HL-60 (cell line): Measurements from ENCODE around the gene KIF22.
"Not testable (repeated sequence)": the region's sequence is repeated elsewhere in the genome, so short reads cannot be mapped to it uniquely, and the experiment has no call there.

ENCODE experiments used
- DNase-seq, 2 experiments: peaks; one replicate each; pipeline ENCODE4 v3.0.0-alpha.2; 2010 to 2020; ENCODE audit warnings: low read depth in 1 of 2, low spot score in 1 of 2
- H3K27ac ChIP-seq: fragments of 250-450 bp; sonication (Bioruptor Pico); replicated peaks from 2 replicates; pipeline ENCODE4 v1.5.1; 2020; ENCODE audit warnings: mild to moderate bottlenecking, moderate library complexity
- H3K27me3 ChIP-seq: fragments of 250-450 bp; sonication (Bioruptor Pico); 2 replicates; pipeline ENCODE4 v1.5.1; 2021; ENCODE audit warnings: mild to moderate bottlenecking, moderate library complexity; ENCODE audit not compliant: insufficient read depth, poor library complexity, severe bottlenecking
- H3K4me3 ChIP-seq: replicated peaks from 2 replicates; pipeline ENCODE4 v1.5.1; 2011; ENCODE audit warnings: mild to moderate bottlenecking, control low read depth, low read length; ENCODE audit not compliant: insufficient read depth
- GABPA ChIP-seq: IDR thresholded peaks from 2 replicates; pipeline ENCODE4 v1.6.1; 2012; ENCODE audit warnings: low read depth
- POLR2AphosphoS5 ChIP-seq: IDR thresholded peaks from 2 replicates; pipeline ENCODE4 v1.6.1; 2012; ENCODE audit warnings: low read depth
- SPI1 ChIP-seq: IDR thresholded peaks from 2 replicates; pipeline ENCODE4 v1.6.1; 2012; ENCODE audit warnings: low read depth, mild to moderate bottlenecking, borderline replicate concordance
- TF ChIP-seq, protein P1 (sequence below): IDR thresholded peaks from one replicate; pipeline ENCODE4 v1.5.1; 2011; ENCODE audit warnings: low read length, control low read depth, inconsistent platforms; ENCODE audit not compliant: insufficient read depth
- TF ChIP-seq, protein P2 (sequence below): IDR thresholded peaks from 2 replicates; pipeline ENCODE4 v1.6.1; 2012; ENCODE audit warnings: low read depth; ENCODE audit not compliant: insufficient replicate concordance

KIF22 gene

DNA sequence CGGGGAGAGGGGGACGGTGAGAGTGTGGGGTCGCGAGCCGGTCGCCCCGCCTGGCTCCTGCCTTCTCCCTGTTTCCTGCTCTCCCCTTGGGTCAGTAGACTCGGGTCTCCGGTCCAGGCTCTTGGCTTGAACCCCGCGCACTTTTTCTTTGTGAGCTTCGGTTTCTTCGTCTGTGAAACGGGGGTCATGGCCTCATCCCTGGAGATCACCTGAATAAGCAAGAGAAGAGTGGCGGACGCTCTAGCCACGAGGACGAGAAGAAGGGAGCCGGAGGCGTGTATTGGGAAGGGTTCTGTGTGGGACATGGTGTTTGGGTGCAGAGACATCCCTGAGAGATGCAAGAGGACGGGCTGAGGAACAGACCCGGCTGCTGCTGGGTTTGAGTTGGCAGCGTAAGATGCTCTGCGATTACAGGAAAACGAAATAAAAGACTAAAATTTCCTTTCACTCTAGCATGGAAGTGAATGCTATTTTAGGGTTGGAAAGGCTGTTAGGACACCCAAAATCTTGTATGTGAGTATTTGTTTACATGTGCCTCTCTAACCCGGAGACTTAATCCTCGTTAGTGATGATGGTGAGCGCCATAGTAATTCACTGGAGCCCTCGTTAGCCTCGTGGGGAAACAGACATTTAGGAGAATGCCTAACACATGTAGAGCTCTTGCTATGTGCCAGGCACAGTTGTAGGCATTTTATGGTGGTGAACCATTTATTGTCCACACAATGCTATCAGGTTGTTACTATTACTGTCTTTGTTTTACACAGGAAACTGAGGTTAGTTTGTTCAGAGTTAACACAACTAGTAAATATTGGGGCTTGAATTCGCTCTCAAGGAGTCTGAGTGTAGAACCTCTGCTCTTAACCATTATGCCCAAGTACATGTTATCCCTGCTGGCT, 646 bp downstream of the KIF22 start:
- no peaks in the 10 kb centered on the region for H3K27me3 ChIP-seq
- TF ChIP-seq, protein P1, sequence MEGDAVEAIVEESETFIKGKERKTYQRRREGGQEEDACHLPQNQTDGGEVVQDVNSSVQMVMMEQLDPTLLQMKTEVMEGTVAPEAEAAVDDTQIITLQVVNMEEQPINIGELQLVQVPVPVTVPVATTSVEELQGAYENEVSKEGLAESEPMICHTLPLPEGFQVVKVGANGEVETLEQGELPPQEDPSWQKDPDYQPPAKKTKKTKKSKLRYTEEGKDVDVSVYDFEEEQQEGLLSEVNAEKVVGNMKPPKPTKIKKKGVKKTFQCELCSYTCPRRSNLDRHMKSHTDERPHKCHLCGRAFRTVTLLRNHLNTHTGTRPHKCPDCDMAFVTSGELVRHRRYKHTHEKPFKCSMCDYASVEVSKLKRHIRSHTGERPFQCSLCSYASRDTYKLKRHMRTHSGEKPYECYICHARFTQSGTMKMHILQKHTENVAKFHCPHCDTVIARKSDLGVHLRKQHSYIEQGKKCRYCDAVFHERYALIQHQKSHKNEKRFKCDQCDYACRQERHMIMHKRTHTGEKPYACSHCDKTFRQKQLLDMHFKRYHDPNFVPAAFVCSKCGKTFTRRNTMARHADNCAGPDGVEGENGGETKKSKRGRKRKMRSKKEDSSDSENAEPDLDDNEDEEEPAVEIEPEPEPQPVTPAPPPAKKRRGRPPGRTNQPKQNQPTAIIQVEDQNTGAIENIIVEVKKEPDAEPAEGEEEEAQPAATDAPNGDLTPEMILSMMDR, result no peak
- TF ChIP-seq POLR2AphosphoS5 (no peak), GABPA (no peak), SPI1 (no peak)
- TF ChIP-seq, protein P2, sequence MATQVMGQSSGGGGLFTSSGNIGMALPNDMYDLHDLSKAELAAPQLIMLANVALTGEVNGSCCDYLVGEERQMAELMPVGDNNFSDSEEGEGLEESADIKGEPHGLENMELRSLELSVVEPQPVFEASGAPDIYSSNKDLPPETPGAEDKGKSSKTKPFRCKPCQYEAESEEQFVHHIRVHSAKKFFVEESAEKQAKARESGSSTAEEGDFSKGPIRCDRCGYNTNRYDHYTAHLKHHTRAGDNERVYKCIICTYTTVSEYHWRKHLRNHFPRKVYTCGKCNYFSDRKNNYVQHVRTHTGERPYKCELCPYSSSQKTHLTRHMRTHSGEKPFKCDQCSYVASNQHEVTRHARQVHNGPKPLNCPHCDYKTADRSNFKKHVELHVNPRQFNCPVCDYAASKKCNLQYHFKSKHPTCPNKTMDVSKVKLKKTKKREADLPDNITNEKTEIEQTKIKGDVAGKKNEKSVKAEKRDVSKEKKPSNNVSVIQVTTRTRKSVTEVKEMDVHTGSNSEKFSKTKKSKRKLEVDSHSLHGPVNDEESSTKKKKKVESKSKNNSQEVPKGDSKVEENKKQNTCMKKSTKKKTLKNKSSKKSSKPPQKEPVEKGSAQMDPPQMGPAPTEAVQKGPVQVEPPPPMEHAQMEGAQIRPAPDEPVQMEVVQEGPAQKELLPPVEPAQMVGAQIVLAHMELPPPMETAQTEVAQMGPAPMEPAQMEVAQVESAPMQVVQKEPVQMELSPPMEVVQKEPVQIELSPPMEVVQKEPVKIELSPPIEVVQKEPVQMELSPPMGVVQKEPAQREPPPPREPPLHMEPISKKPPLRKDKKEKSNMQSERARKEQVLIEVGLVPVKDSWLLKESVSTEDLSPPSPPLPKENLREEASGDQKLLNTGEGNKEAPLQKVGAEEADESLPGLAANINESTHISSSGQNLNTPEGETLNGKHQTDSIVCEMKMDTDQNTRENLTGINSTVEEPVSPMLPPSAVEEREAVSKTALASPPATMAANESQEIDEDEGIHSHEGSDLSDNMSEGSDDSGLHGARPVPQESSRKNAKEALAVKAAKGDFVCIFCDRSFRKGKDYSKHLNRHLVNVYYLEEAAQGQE, result no peak
- H3K4me3 ChIP-seq, result peak overlapping the region; percentile 81
- no peak for DNase-seq
- peak overlapping the region; percentile 96 for H3K27ac ChIP-seq

DNA sequence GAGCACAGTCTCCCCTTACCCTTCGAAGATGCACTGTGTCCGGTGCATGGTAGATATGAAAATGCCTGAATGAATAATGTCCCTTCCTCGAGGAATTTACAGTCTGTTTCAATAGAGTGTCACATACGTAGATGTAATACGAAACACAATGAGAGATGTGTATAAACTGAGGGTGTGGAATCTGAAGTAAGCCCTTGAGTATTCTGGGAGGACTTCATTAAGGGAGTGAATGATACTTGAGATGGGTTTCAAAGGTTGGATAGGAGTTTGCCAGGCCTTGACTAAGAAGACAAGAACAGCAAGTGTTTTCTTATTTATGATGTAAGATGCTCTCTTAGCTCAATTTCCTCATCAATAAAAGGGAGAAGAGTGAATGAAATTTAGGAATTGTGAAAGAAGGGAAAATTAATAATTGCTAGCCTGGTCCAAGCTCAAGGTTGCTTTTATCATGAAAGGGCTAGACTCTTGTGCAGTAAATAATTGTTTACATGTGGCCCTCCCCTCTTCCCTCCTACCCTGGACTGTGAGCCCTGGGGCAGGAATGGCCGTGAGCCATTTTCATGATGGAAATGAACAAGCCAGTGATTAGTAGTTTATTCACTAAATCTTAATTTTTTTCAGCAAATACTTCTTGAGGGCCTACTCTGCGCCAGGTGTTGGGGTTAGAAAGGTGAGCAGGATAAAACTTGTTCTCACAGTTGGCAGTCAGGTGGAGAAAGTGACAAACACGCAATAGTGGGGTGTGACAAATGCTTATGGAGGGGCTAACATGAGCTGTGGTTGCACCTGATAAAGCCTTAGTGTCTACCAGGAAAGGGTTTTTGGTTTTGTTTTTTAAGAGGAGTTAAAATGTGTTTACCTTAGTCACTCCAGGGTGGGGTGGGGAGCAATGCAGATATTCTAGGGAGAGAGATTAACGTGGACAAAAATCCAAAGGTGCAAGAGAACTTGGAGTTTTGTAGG, 1.6 kb downstream of the KIF22 start:
- DNase-seq, result no peak
- peak overlapping the region; percentile 96 for H3K27ac ChIP-seq
- TF ChIP-seq POLR2AphosphoS5 (no peak), SPI1 (no peak), GABPA (no peak)
- TF ChIP-seq, protein P2, result no peak
- TF ChIP-seq, protein P1, result no peak
- H3K27me3 ChIP-seq, result no peaks in the 10 kb centered on the region
- H3K4me3 ChIP-seq, result peak overlapping the region; percentile 81

DNA sequence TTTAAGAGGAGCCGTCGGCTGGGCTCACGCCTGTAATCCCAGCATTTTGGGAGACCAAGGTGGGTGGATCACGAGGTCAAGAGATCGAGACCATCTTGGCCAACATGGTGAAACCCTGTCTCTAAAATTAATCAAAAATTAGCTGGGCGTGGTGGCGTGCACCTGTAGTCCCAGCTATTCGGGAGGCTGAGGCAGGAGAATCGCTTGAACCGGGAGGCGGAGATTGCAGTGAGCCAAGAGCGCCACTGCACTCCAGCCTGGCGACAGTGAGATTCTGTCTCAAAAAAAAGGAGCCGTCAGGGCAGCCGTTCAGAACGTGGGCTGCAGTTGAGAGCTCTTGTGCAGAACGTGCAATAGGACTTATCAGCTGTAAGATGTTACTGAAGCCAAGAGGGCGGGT, 2.6 kb downstream of the KIF22 start:
- H3K4me3 ChIP-seq, H3K27ac ChIP-seq, H3K27me3 ChIP-seq, DNase-seq: not testable (repeated sequence)

DNA sequence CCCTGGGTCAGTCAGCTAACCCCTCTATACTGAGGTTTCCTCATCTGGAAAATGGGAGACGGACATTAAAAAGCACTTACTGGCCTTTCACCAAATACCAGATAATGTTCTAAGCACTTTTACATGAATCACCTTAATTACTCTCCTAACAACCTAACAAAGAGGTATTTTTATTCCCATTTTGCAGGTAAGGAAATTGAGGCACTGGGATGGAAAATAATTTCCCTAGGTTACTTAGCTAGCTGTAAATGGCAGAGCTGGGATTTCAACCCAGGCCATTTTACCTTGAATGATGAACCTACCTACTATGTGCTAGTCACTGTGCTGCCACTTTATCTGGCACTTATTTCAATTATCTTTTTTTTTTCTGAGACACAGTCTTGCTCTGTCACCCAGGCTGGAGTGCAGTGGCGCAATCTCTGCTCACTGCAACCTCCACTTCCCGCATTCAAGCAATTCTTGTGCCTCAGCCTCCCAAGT, 3.7 kb downstream of the KIF22 start:
- H3K27ac ChIP-seq, result no peak overlapping the region
- H3K27me3 ChIP-seq, result no peaks in the 10 kb centered on the region
- H3K4me3 ChIP-seq, result no peak overlapping the region
- TF ChIP-seq, protein P2, result no peak
- TF ChIP-seq, protein P1, result no peak
- no peak for TF ChIP-seq POLR2AphosphoS5
- no peak for TF ChIP-seq GABPA
- TF ChIP-seq SPI1, result no peak
- no peak for DNase-seq
